GM18861 (cell line): ENCODE measurements around the gene NFIC.
"Not testable (repeated sequence)": the region's sequence is repeated elsewhere in the genome, so short reads cannot be mapped to it uniquely, and the experiment has no call there.

Source experiments
- ATAC-seq: cut with Tn5 transposase; IDR thresholded peaks from one replicate; pipeline ENCODE4 v1.9.1; 2021; ENCODE audit not compliant: unreplicated experiment

The NFIC gene

GRCh38 chr19:3506384-3507340, 140.3 kb downstream of the NFIC start:
- no peak for ATAC-seq

GRCh38 chr19:3507371-3508120, 141.2 kb downstream of the NFIC start:
- ATAC-seq = no peak

- not testable (repeated sequence) for ATAC-seq
Observed at GRCh38 chr19:3508121-3508661, 141.8 kb downstream of the NFIC start.

GRCh38 chr19:3508771-3509535, 142.6 kb downstream of the NFIC start:
- ATAC-seq = no peak

- no peak for ATAC-seq
Observed at GRCh38 chr19:3509566-3509989, 143.2 kb downstream of the NFIC start.

- no peak for ATAC-seq
Observed at GRCh38 chr19:3510727-3511126, 144.3 kb downstream of the NFIC start.

- no peak for ATAC-seq
Observed at GRCh38 chr19:3511506-3512251, 145.3 kb downstream of the NFIC start.

- ATAC-seq = no peak
Observed at GRCh38 chr19:3512562-3513228, 146.3 kb downstream of the NFIC start.

GRCh38 chr19:3513229-3514140, 147.1 kb downstream of the NFIC start:
- no peak for ATAC-seq

- ATAC-seq = no peak
Observed at GRCh38 chr19:3514930-3515329, 148.5 kb downstream of the NFIC start.

GRCh38 chr19:3515891-3516422, 149.6 kb downstream of the NFIC start:
- no peak for ATAC-seq

GRCh38 chr19:3516675-3517207, 150.4 kb downstream of the NFIC start:
- ATAC-seq = no peak

- no peak for ATAC-seq
Observed at GRCh38 chr19:3517638-3518037, 151.3 kb downstream of the NFIC start.

GRCh38 chr19:3518255-3518654, 151.9 kb downstream of the NFIC start:
- no peak for ATAC-seq

- no peak for ATAC-seq
Observed at GRCh38 chr19:3518659-3519058, 152.3 kb downstream of the NFIC start.
